SH-SY5Y (cell line): ENCODE measurements around the gene QRICH2.

Experiments used
- GATA2 ChIP-seq: IDR thresholded peaks from 2 replicates; pipeline ENCODE4 v1.6.1; 2011; ENCODE audit warnings: mild to moderate bottlenecking, low read depth, low read length
- GATA3 ChIP-seq: IDR thresholded peaks from 2 replicates; pipeline ENCODE4 v1.6.1; 2011; ENCODE audit warnings: low read depth, mild to moderate bottlenecking, low read length, moderate library complexity

- TF ChIP-seq GATA2 (no peak), GATA3 (no peak)
Observed at GRCh38 chr17:76274112-76274956, 33.7 kb downstream of the QRICH2 start.
